ENCODE data around the gene TMC7. TPM values are rescaled to one million over a fixed set of nuclear protein-coding genes. Genes with fewer than 3 reads are reported as not detected.

TMC7 gene
- total RNA-seq, 4 donors from 2014 or later, result 0.36 to 4.3 (median 1.3) TPM

- TF ChIP-seq, protein P1, sequence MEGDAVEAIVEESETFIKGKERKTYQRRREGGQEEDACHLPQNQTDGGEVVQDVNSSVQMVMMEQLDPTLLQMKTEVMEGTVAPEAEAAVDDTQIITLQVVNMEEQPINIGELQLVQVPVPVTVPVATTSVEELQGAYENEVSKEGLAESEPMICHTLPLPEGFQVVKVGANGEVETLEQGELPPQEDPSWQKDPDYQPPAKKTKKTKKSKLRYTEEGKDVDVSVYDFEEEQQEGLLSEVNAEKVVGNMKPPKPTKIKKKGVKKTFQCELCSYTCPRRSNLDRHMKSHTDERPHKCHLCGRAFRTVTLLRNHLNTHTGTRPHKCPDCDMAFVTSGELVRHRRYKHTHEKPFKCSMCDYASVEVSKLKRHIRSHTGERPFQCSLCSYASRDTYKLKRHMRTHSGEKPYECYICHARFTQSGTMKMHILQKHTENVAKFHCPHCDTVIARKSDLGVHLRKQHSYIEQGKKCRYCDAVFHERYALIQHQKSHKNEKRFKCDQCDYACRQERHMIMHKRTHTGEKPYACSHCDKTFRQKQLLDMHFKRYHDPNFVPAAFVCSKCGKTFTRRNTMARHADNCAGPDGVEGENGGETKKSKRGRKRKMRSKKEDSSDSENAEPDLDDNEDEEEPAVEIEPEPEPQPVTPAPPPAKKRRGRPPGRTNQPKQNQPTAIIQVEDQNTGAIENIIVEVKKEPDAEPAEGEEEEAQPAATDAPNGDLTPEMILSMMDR (IDR thresholded peaks at IDR 0.05), result no peak
- DNase-seq (ENCODE audit: low spot score), result no peak
Observed at GRCh38 chr16:19003935-19004334, 20.2 kb downstream of the TMC7 start.

DNA sequence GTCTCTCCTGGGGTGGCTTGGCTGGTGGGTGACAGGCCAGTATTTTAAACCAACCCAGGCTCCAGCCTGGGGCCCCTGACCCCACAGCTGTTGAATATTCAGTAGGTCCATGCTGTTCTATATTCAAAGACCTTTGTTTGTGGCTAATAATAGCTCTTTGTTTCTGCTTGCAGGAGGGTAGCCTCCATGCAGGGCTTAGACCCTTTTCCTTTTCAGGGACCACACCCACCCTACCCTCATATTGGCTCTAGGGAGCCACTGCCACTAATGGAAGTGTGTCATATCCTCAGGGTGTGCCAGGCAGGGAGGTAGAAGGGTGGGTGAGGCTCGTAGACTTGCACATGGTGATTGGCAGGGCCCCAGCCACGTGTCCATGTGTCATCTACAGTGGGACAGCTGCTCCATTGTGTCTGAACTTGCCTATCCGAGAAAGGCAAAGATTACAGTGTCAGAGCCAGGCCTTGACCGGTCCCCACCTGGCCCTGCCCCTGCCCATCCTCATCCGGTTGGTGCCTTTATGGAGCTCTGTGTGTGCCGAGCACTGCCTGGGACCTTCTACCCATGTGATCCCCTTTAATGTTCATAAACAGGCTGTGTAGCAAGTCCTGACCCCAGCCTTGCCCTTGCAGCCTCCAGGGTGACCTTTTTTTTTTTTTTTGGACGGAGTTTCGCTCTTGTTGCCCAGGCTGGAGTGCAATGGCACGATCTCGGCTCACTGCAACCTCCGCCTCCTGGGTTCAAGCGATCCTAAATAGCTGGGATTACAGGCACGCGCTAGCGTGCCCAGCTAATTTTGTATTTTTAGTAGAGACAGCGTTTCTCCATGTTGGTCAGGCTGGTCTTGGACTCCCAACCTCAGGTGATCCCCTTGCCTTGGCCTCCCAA lies 22.1 kb downstream of the TMC7 start:
- no peak for DNase-seq (ENCODE audit: low spot score)
- TF ChIP-seq, protein P1 (IDR thresholded peaks at IDR 0.05), result no peak
- no peak for ATAC-seq (ENCODE audit: low FRiP score)

More at GRCh38 chr16:19003935-19004334, 20.2 kb downstream of the TMC7 start:
- ATAC-seq (ENCODE audit: low FRiP score), result no peak

DNA sequence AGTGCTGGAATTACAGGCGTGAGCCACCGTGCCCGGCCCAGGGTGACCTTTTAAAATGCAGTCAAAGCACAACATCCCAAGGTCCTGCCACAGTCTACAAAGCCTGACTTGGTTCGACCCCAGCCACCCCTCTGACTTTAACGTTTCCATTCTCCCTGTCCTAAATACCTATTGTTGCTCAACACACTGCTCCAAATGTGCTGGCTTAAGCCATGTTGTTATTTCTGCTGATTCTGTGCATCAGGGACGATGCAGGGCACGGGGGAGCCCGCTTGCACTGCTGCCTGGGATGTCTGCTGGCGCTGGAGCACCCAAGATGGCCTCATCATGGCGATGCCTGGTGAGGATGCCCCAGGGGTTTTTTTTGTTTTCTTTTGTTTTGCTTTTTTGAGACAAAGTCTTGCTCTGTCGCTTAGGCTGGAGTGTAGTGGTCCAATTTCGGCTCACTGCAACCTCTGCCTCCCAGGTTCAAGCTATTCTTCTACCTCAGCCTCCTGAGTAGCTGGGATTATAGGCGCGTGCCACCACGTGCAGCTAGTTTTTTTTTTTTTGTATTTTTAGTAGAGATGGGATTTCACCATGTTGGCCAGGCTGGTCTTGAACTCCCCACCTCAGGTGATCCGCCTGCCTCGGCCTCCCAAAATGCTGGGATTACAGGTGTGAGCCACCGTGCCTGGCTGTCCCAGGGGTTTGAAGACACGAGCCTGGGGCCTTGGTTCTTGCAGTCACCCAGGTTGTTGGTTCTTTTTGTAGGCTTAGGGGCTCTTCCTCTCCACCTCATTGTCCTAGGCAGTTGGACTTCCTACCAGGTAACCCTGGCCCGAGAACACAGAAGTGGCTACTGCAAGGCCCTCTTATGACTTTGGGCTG lies 22.9 kb downstream of the TMC7 start:
- ATAC-seq (ENCODE audit: low FRiP score), result no peak
- TF ChIP-seq, protein P1 (IDR thresholded peaks at IDR 0.05), result no peak
- no peak for DNase-seq (ENCODE audit: low spot score)

GRCh38 chr16:19008245-19009169 lies 24.8 kb downstream of the TMC7 start:
- DNase-seq (ENCODE audit: low spot score), result no peak
- TF ChIP-seq, protein P1 (IDR thresholded peaks at IDR 0.05), result no peak
- ATAC-seq (ENCODE audit: low FRiP score), result no peak

GRCh38 chr16:19011169-19011731 lies 27.5 kb downstream of the TMC7 start:
- ATAC-seq (ENCODE audit: low FRiP score), result no peak
- no peak for DNase-seq (ENCODE audit: low spot score)
- TF ChIP-seq, protein P1 (IDR thresholded peaks at IDR 0.05), result no peak

- TF ChIP-seq, protein P1 (IDR thresholded peaks at IDR 0.05), result no peak
- ATAC-seq (ENCODE audit: low FRiP score), result no peak
- no peak for DNase-seq (ENCODE audit: low spot score)
Observed at GRCh38 chr16:19014461-19014860, 30.7 kb downstream of the TMC7 start.
